A549 (cell line): ENCODE results near the gene RALGDS. TPM values are rescaled to one million over a fixed set of nuclear protein-coding genes. Genes with fewer than 3 reads are reported as not detected.

ENCODE experiments used
- ATAC-seq, 2 experiments: fragments of 200-7000 bp in 1 of 2; fragments of >200 bp in 1 of 2; cut with Nextera tagmentation in 1 of 2; cut with Tn5 transposase in 1 of 2; 3 replicates each; pipeline versions ENCODE4 v1.8.0 to v1.9.1; 2018 to 2020; ENCODE audit warnings: mild to moderate bottlenecking in 1 of 2, moderate library complexity in 1 of 2
- CTCF ChIA-PET: fragments of 300-600 bp; sonication (Branson Sonifier 250); formaldehyde crosslinking; extraction: SDS; loops from one replicate; lab custom pipeline; 2021; ENCODE audit warnings: antibody characterized with exemption, inconsistent platforms; lab: Yijun Ruan, JAX
- POLR2A ChIA-PET: fragments of 350-600 bp; formaldehyde crosslinking; extraction: SDS; loops from one replicate; lab custom pipeline; 2021; ENCODE audit warnings: antibody characterized with exemption, inconsistent platforms; lab: Yijun Ruan, JAX
- DNase-seq, 2 experiments: peaks; one replicate each; pipeline versions ENCODE4 v3.0.0 to v3.0.0-alpha.2; 2011 to 2016; ENCODE audit warnings: low read depth in 1 of 2, low spot score in 1 of 2
- FAIRE-seq: peaks from 2 replicates; lab custom pipeline; 2011; peaks lifted over from hg19 to GRCh38; lab: Jason Lieb, UNC
- H3K27ac ChIP-seq, 2 experiments: fragments of >200 bp; sonication (Bioruptor Twin); formaldehyde crosslinking; 3 replicates each; pipeline ENCODE4 v1.5.1; 2016 to 2017
- H3K4me1 ChIP-seq: fragments of >200 bp; sonication (Bioruptor Twin); formaldehyde crosslinking; 3 replicates; pipeline ENCODE4 v1.6.1; 2016
- H3K4me2 ChIP-seq: fragments of >200 bp; sonication (Bioruptor Twin); formaldehyde crosslinking; 3 replicates; pipeline ENCODE4 v1.6.1; 2016
- H3K4me3 ChIP-seq: fragments of >200 bp; sonication (Bioruptor Twin); formaldehyde crosslinking; 3 replicates; pipeline ENCODE4 v1.5.1; 2016
- H3K9me3 ChIP-seq: fragments of >200 bp; sonication (Bioruptor Twin); formaldehyde crosslinking; 3 replicates; pipeline ENCODE4 v1.6.1; 2016
- BHLHE40 ChIP-seq: IDR thresholded peaks from 2 replicates; pipeline ENCODE4 v1.6.1; 2012; ENCODE audit warnings: low read depth, low read length, inconsistent platforms
- CBX2 ChIP-seq: fragments of 200-600 bp; sonication (generic); IDR thresholded peaks from 2 replicates; pipeline ENCODE4 v1.6.1; 2016; ENCODE audit warnings: low read depth, mild to moderate bottlenecking, borderline replicate concordance
- CBX8 ChIP-seq: fragments of 200-600 bp; sonication (generic); IDR thresholded peaks from 2 replicates; pipeline ENCODE4 v1.6.1; 2016
- CEBPB ChIP-seq, 2 experiments: fragments of >200 bp in 1 of 2; sonication (Bioruptor Twin) in 1 of 2; formaldehyde crosslinking in 1 of 2; IDR thresholded peaks; 2 replicates each; pipeline ENCODE4 v1.6.1; 2012 to 2016
- HEYL ChIP-seq: fragments of 250-450 bp; sonication (Bioruptor Pico); IDR thresholded peaks from 2 replicates; pipeline ENCODE4 v1.8.0; 2021; ENCODE audit warnings: mild to moderate bottlenecking, moderate library complexity
- HMGXB4 ChIP-seq: fragments of 250-450 bp; sonication (Bioruptor Pico); IDR thresholded peaks from 2 replicates; pipeline ENCODE4 v1.5.0; 2021; ENCODE audit warnings: mild to moderate bottlenecking, moderate library complexity, borderline replicate concordance
- HOXA7 ChIP-seq: fragments of 250-450 bp; sonication (Bioruptor Pico); IDR thresholded peaks from 2 replicates; pipeline ENCODE4 v1.5.0; 2020; ENCODE audit warnings: mild to moderate bottlenecking, moderate library complexity
- JUNB ChIP-seq: fragments of >200 bp; sonication (Bioruptor Twin); formaldehyde crosslinking; IDR thresholded peaks from 2 replicates; pipeline ENCODE4 v1.6.1; 2016
- KDM5A ChIP-seq: fragments of 200-600 bp; sonication (generic); IDR thresholded peaks from 2 replicates; pipeline ENCODE4 v1.6.1; 2016; ENCODE audit warnings: antibody characterized with exemption, mild to moderate bottlenecking
- MAFK ChIP-seq: fragments of 450-650 bp; IDR thresholded peaks from 2 replicates; pipeline ENCODE4 v1.6.1; 2014; ENCODE audit not compliant: partially characterized antibody
- MAZ ChIP-seq: fragments of 150-350 bp; IDR thresholded peaks from 2 replicates; pipeline ENCODE4 v1.6.1; 2014; ENCODE audit warnings: antibody characterized with exemption, low read depth, low read length, borderline replicate concordance
- POLR2A ChIP-seq: IDR thresholded peaks from 2 replicates; pipeline ENCODE4 v1.6.1; 2012; ENCODE audit warnings: mild to moderate bottlenecking, low read length
- REST ChIP-seq: fragments of 200-600 bp; sonication (generic); IDR thresholded peaks from 2 replicates; pipeline ENCODE4 v1.6.1; 2016; ENCODE audit warnings: antibody characterized with exemption, mild to moderate bottlenecking, moderate library complexity
- SMC3 ChIP-seq: fragments of >200 bp; sonication (Bioruptor Twin); formaldehyde crosslinking; IDR thresholded peaks from 3 replicates; pipeline ENCODE4 v1.6.1; 2018; ENCODE audit warnings: inconsistent platforms
- SREBF2 ChIP-seq: fragments of 450-650 bp; IDR thresholded peaks from 2 replicates; pipeline ENCODE4 v1.6.1; 2014; ENCODE audit warnings: mild to moderate bottlenecking, moderate library complexity
- TP53 ChIP-seq: fragments of 250-450 bp; sonication (Bioruptor Pico); IDR thresholded peaks from 2 replicates; pipeline ENCODE4 v1.5.0; 2021; ENCODE audit warnings: mild to moderate bottlenecking, moderate library complexity
- ZSCAN20 ChIP-seq: fragments of 250-450 bp; sonication (Bioruptor Pico); IDR thresholded peaks from 2 replicates; pipeline ENCODE4 v1.8.0; 2022; ENCODE audit warnings: mild to moderate bottlenecking, moderate library complexity
- WGBS: methylation state at CpG from one replicate; pipeline ENCODE4 v1.1.6; 2017; ENCODE audit errors: missing lambda C conversion rate; 5-methylcytosine and 5-hydroxymethylcytosine counted together
- polyA plus RNA-seq, 4 experiments: library from polyadenylated mRNA; depleted of rRNA in 3 of 4; stranded (reverse); fragments of >200 nt; fragmentation: RNase III in 1 of 4; extraction: RNeasy Plus Mini Kit Qiagen cat#74134 plus additional on column Dnase treatment in 1 of 4; gene quantifications; 2 replicates in 3 of 4; 3 replicates in 1 of 4; pipeline ENCODE4 v1.2.3, GENCODE V29; 2011 to 2017

RALGDS gene
- polyA plus RNA-seq, 2 of the 4 experiments (the other 2 are of a cell fraction), result 8.9 to 12.1 TPM

GRCh38 chr9:133142684-133143622, 21.9 kb upstream of the RALGDS start:
- no peak for FAIRE-seq
- Histone ChIP-seq H3K4me3 (no peak overlapping the region), H3K9me3 (no peaks in the 10 kb centered on the region), H3K27ac (0 out of 6 replicates have a peak overlapping the region, but pooled peaks of 1 of the 2 experiments have one; percentile 6), H3K4me2 (no peak overlapping the region), H3K4me1 (peaks cover 36% of the 10 kb centered on the region)
- 71% methylated on average over 10 of the region's 18 CpGs for WGBS
- no peak for ATAC-seq
- POLR2A ChIA-PET, result no interaction called here
- CTCF ChIA-PET, result interaction anchor here (1.0 to 39.2 kb wide), 18 partner anchors 7 to 121 kb away, joined by 4 to 1284 read pairs (median 10); partner anchors contain the start of genes GTF3C5 and RALGDS
- no peak for TF ChIP-seq TP53 (CRISPR knock-in tag)
- no peak for TF ChIP-seq HOXA7 (CRISPR knock-in tag)
- no peak for TF ChIP-seq SREBF2
- TF ChIP-seq HEYL (CRISPR knock-in tag), result no peak
- TF ChIP-seq MAZ, result no peak
- no peak for TF ChIP-seq REST
- no peak for TF ChIP-seq CEBPB (IDR thresholded peaks at IDR 0.05)
- no peak for TF ChIP-seq POLR2A
- no peak for DNase-seq

GRCh38 chr9:133141833-133142595, 21.0 kb upstream of the RALGDS start:
- POLR2A ChIA-PET, result no interaction called here

GRCh38 chr9:133140606-133141005, 19.6 kb upstream of the RALGDS start:
- POLR2A ChIA-PET, result no interaction called here
- peaks cover 42% of the 10 kb centered on the region for H3K4me1 ChIP-seq
- 92% methylated on average over 7 of the region's 14 CpGs for WGBS
- CTCF ChIA-PET, result interaction anchor here (1.0 to 39.2 kb wide), 2 partner anchors 32 to 99 kb away, joined by 3 to 1284 read pairs; partner anchors contain the start of gene RALGDS
- no peaks in the 10 kb centered on the region for H3K9me3 ChIP-seq
- no peak for TF ChIP-seq CBX8
- TF ChIP-seq BHLHE40, result no peak
- TF ChIP-seq MAFK, result no peak
- TF ChIP-seq ZSCAN20, result no peak
- no peak for TF ChIP-seq CBX2
- TF ChIP-seq JUNB, result no peak
- TF ChIP-seq KDM5A, result no peak
- no peak for TF ChIP-seq MAZ
- no peak for TF ChIP-seq HMGXB4 (CRISPR knock-in tag)
- H3K27ac ChIP-seq, result no peak overlapping the region
- FAIRE-seq (no peak), ATAC-seq (no peak), DNase-seq (no peak)
- H3K4me2 ChIP-seq, result no peak overlapping the region
- H3K4me3 ChIP-seq, result no peak overlapping the region

More at GRCh38 chr9:133141833-133142595, 21.0 kb upstream of the RALGDS start:
- Histone ChIP-seq H3K4me2 (no peak overlapping the region), H3K9me3 (no peaks in the 10 kb centered on the region), H3K4me1 (peaks cover 33% of the 10 kb centered on the region; the same call in 2 of the 3 replicates), H3K27ac (no peak overlapping the region), H3K4me3 (no peak overlapping the region)
- TF ChIP-seq SMC3, result no peak
- FAIRE-seq, result no peak
- ATAC-seq, result no peak
- DNase-seq, result no peak
- CTCF ChIA-PET, result interaction anchor here (1.0 to 39.2 kb wide), 5 partner anchors 6 to 120 kb away, joined by 6 to 1284 read pairs (median 108); partner anchors contain the start of gene RALGDS
- WGBS, result 85% methylated on average over 15 of the region's 16 CpGs
